ENCODE results near the gene TDRKH. TPM values are rescaled to one million over a fixed set of nuclear protein-coding genes. Genes with fewer than 3 reads are reported as not detected.

The TDRKH gene
- total and polyA plus RNA-seq, 2 experiments from 2014 or later, result 10.2 to 25.6 TPM

- no peak for DNase-seq (ENCODE audit: low spot score)
- Mint-ChIP-seq H3K36me3 (ENCODE audit: low read depth) (no peaks in the 10 kb centered on the region), H3K9me3 (no peaks in the 10 kb centered on the region), H3K4me1 (peaks cover 14% of the 10 kb centered on the region), H3K4me3 (no peak overlapping the region), H3K27me3 (ENCODE audit: insufficient read depth, low read depth, poor library complexity) (no peaks in the 10 kb centered on the region), H3K27ac (no peak overlapping the region)
- H3K36me3 ChIP-seq (ENCODE audit: insufficient read depth), result no peaks in the 10 kb centered on the region
- no peak overlapping the region for H3K27ac ChIP-seq (ENCODE audit: low read depth)
- no peaks in the 10 kb centered on the region for H3F3A ChIP-seq (replicated peaks; ENCODE audit: low read depth)
- ATAC-seq, result no peak
- H2AFZ ChIP-seq, result no peak overlapping the region
- H4K20me1 ChIP-seq (replicated peaks; ENCODE audit: insufficient read depth), result no peaks in the 10 kb centered on the region
- H3K9me2 ChIP-seq (ENCODE audit: insufficient read depth), result no peaks in the 10 kb centered on the region
- H3K4me3 ChIP-seq, result no peak overlapping the region
- 0 out of 2 replicates have a peak, but pooled peaks cover 3% of the 10 kb centered on the region for H3K4me1 ChIP-seq (ENCODE audit: insufficient read depth)
- H3K27me3 ChIP-seq (ENCODE audit: insufficient read depth), result no peaks in the 10 kb centered on the region
- no peaks in the 10 kb centered on the region for H3K79me2 ChIP-seq (replicated peaks; ENCODE audit: insufficient read depth)
- TF ChIP-seq JUNB (IDR thresholded peaks at IDR 0.05; ENCODE audit: unreplicated experiment) (no peak), POLR2AphosphoS5 (IDR thresholded peaks at IDR 0.05; ENCODE audit: low read depth) (no peak), CTCF (conservative IDR thresholded peaks at IDR 0.05; ENCODE audit: low read depth in 2 of 2) (no peak), ZNF331 (CRISPR knock-in tag; IDR thresholded peaks at IDR 0.05; ENCODE audit: low read depth) (no peak), STAT1 (IDR thresholded peaks at IDR 0.05; ENCODE audit: unreplicated experiment) (no peak), NANOG (IDR thresholded peaks at IDR 0.05; ENCODE audit: borderline replicate concordance) (no peak), CREB1 (CRISPR knock-in tag; IDR thresholded peaks at IDR 0.05; ENCODE audit: low read depth) (no peak), EZH2phosphoT487 (IDR thresholded peaks at IDR 0.05; ENCODE audit: unreplicated experiment) (no peak), EZH2 (IDR thresholded peaks at IDR 0.05; ENCODE audit: low read depth, unreplicated experiment) (no peak)
- H3K4me2 ChIP-seq, result no peak overlapping the region
Observed at GRCh38 chr1:151803164-151803563, 12.9 kb upstream of the TDRKH start.

- Histone ChIP-seq H3K4me2 (no peak overlapping the region), H3K79me2 (replicated peaks; ENCODE audit: insufficient read depth) (no peaks in the 10 kb centered on the region), H3K27ac (ENCODE audit: low read depth) (no peak overlapping the region), H3K9me2 (ENCODE audit: insufficient read depth) (no peaks in the 10 kb centered on the region), H3K36me3 (ENCODE audit: insufficient read depth) (no peaks in the 10 kb centered on the region), H4K20me1 (replicated peaks; ENCODE audit: insufficient read depth) (0 out of 2 replicates have a peak, but pooled peaks cover 2% of the 10 kb centered on the region), H2AFZ (no peak overlapping the region), H3K4me1 (ENCODE audit: insufficient read depth) (0 out of 2 replicates have a peak, but pooled peaks cover 3% of the 10 kb centered on the region), H3K27me3 (ENCODE audit: insufficient read depth) (no peaks in the 10 kb centered on the region), H3K4me3 (no peak overlapping the region), H3F3A (replicated peaks; ENCODE audit: low read depth) (no peaks in the 10 kb centered on the region)
- TF ChIP-seq STAT1 (IDR thresholded peaks at IDR 0.05; ENCODE audit: unreplicated experiment) (no peak), ZNF114 (CRISPR knock-in tag; IDR thresholded peaks at IDR 0.05) (no peak), JUNB (IDR thresholded peaks at IDR 0.05; ENCODE audit: unreplicated experiment) (no peak), EZH2phosphoT487 (IDR thresholded peaks at IDR 0.05; ENCODE audit: unreplicated experiment) (no peak), EZH2 (IDR thresholded peaks at IDR 0.05; ENCODE audit: low read depth, unreplicated experiment) (no peak), POLR2AphosphoS5 (IDR thresholded peaks at IDR 0.05; ENCODE audit: low read depth) (no peak)
- Mint-ChIP-seq H3K4me3 (no peak overlapping the region), H3K27me3 (ENCODE audit: insufficient read depth, low read depth, poor library complexity) (no peaks in the 10 kb centered on the region), H3K9me3 (no peaks in the 10 kb centered on the region), H3K36me3 (ENCODE audit: low read depth) (no peaks in the 10 kb centered on the region), H3K4me1 (peaks cover 14% of the 10 kb centered on the region), H3K27ac (no peak overlapping the region)
- ATAC-seq (no peak), DNase-seq (ENCODE audit: low spot score) (no peak)
Observed at GRCh38 chr1:151802372-151802771, 12.1 kb upstream of the TDRKH start.

Measured in GM23338 (cell line).